ENCODE results near the gene SCART1.
"Not testable (repeated sequence)": the region's sequence is repeated elsewhere in the genome, so short reads cannot be mapped to it uniquely, and the experiment has no call there.

SCART1 gene

DNA sequence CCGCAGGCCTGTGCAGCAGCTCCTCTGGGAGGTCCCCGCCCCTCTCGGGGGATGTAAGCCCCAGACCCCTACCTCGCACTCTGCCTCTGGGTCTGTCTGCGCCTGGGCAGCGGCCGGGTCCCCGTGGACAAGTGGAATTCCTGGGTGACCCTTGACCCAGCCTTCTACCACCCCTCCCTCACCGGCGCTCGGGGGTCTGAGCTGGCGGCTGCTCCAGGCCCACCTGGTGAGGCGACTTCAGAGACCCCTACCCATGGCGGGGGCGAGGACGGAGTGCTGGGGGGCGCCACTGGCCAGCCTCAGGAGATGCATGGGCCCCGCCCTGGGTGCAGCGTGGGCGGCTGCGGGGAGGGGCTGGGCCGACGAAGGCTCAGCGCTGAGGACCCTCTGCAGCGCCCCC is 21.0 kb upstream of the SCART1 start:
- not testable (repeated sequence) for DNase-seq (ENCODE audit: low read depth)

DNA sequence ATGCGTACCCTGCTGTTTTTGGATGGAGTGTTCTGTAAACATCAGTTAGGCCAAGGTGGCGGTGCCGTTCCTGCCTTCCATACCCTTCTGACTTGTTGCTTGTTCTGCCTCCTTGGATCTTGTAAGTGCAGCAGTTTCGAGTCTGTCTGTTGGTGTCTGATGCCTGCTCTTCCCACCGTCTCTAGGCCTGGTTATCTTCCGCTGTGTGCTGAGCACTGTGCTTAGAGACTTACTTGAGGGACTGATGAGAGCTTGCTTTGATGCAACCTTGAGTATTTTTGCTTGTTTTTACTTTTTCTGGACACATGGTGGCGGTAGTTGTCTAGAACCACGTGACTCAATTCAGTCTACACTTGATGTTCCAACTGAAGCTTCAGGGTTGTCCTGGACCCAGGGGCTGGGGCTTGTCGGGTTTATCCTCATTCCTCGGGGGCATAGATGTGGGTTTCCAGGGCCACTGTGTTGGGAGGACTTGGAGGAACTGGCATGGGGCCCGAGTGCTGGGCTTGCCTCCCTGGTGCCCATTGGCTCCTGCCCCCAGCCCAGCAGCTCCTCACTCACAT is 15.0 kb upstream of the SCART1 start:
- no peak for DNase-seq (ENCODE audit: low read depth)

DNA sequence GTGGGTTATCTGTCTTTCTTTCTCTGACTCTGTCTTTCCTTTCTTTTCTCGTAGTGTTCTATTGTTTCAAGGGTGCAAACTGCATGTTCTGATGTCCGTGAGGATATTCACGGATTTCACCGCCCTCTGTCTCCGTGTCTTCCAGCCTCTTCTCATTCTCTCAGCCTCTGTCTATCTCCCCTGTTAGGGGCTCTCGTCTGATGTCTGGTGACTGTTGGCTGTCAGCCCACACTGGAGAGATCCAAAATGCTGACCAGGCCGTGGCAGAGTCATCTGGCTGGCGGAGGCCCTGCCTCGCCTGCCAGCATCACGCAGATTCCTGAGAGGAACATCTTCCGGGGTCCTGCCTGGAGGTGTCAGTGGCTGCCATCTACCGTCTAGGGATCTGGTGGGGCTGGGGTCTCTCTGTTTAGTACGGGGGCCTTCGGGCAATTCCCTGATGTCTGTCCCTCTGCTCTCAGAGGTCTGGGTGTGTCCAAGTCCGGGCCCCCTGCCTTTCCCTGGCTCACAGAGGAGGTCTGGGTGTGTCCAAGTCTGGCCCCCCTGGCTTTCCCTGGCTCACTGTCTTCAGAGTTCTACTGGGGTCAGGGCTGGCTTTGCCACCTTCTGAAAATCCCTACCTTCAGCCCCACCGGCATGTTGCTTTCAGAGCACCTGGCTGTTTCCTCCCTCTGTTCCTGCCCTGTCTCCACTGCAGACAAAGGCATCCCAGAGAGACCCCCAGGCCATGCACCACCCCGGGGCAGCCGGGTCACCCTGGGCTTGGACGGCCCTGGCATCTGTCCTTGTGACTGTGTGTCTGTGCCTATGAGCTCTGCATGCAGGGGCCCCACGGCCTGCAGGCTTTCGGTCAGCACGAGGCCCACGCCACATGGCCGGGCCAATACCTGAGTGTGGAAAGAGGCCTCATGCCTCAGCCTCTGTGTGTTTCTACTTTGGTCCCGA is 14.0 kb upstream of the SCART1 start:
- no peak for DNase-seq (ENCODE audit: low read depth)

DNA sequence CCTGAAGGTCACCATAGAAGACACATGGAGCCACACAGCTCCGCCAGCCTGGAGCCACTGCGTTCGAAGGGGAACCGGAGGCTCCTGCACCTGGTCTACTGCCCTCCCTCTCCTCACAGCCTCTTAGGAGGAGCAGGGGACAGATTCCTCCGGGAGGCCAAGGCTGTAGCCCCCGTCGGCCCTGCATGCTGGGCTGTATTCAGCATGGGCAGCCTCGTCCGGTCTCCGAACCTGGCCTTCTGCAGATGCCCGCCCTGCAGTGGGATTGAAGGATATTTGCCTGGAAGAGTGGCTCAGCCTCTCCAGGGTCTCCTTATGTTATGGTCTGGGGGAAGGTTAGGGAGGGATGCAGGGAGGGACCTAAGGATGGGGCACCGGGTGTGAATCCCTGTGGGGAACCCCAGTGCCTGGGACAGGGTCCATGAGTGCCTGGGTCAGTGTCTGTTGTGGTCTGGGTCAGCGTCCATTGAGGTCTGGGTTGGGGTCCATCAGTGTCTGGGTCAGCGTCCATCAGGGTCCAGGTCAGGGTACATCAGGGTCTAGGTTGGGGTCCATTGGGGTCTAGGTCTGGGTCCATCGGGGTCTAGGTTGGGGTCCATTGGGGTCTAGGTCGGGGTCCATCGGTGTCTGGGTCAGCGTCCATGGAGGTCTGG is 13.0 kb upstream of the SCART1 start:
- no peak for DNase-seq (ENCODE audit: low read depth)

DNA sequence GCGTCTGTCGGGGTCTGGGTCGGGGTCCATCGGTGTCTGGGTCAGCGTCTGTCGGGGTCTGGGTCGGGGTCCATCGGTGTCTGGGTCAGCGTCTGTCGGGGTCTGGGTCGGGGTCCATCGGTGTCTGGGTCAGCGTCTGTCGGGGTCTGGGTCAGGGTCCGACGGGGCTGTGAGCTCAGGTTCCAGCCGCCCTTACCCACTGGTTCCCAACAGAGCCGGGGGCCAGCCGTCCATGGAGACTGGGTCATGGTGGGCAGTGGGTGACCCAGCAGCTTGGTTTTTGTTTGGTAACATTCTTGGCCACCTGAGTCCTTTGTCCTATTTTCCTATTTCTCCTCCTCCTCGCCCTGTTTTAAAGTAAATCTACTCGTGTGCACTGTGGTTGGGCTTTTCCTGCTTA is 12.4 kb upstream of the SCART1 start:
- not testable (repeated sequence) for DNase-seq (ENCODE audit: low read depth)

DNA sequence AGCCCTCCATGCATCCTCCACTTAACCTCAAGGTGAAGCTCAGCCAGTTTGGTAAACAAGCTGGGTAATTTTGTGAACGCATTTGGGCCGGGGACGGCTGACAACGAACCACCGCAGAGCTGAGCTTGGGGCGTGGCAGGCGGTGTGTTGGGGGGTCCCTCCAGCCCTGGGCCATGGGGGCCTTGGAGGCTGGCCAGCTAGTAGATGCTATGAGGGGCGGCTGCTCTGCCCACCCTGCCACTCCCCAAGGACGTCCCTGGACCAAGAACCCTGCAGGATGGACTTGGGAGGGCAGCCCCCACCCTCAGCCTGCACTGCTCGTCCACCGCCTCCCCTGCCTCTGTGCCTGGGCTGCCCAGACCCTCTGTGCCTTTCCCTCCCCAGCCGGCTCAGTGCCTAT is 12.0 kb upstream of the SCART1 start:
- no peak for DNase-seq (ENCODE audit: low read depth)

DNA sequence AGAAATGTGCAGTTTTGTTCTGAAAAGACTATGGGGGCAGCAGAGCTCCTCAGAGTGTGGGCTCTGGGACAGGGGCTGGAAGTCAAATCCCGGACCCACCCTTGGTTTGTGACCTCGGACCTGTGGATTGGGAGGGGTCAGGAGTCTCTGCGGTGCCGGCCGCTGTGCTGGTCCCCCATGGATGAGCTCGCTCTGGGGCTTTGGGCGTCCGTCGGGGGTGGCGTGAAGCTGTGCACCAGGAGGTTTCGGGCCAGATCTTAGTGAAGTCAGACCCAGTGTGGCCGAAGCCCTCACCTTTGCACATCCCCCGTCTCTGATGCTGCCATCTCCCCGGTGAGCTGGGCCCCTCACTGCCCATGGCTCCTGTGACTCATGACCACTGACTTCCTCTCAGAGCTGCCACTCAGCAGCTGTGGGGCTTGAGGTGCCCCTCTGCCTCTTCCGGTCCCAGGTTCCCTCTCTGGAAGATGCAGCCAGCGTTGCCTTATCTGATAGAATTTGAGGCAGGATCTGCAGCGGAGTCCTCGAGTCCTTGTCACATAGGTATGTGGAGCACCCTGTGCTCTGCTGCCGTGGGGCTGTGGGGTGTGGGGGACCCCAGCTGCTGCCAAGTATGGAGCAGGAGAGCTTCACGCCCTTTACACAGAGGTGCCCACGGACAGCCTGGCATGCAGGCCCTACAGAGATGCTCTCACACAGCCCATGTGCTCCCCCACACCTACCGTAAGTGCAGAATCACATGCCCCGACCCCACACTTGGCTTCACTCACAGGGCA is 11.4 kb upstream of the SCART1 start:
- no peak for DNase-seq (ENCODE audit: low read depth)

DNA sequence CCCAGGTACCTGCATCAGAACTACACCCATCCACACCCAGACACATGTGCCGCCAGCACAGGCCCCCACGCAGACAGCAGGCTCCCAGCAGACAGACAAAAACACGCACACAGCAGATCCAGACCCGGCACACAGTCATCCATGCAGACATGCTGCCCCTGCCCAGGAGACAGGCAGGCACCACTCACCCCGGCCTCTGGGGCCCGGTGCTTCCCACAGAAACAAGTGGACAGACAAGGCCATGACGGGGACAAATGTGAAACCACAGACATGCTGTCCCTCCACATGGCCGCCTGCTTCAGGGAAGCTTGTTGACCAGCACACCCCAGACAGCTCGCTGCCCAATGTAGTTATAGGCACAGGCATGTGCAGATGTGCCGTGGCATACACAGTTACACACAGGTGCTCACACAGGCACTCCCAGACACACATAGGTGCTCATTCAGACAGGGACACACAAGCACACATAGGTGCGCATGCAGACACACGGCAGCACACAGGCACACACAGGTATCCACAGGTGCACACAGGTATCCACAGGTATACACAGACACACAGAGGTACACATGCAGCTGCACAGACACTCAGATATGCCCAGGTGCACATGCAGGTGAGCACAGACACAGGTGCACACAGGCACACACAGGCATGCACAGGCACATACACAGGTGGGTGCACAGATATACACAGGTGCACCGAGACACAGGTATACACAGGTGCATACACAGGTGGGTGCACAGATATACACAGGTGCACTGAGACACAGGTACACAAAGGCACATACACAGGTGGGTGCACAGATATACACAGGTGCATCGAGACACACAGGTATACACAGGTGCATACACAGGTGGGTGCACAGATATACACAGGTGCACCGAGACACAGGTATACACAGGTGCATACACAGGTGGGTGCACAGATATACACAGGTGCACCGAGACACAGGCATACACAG is 10.5 kb upstream of the SCART1 start:
- no peak for DNase-seq (ENCODE audit: low read depth)

DNA sequence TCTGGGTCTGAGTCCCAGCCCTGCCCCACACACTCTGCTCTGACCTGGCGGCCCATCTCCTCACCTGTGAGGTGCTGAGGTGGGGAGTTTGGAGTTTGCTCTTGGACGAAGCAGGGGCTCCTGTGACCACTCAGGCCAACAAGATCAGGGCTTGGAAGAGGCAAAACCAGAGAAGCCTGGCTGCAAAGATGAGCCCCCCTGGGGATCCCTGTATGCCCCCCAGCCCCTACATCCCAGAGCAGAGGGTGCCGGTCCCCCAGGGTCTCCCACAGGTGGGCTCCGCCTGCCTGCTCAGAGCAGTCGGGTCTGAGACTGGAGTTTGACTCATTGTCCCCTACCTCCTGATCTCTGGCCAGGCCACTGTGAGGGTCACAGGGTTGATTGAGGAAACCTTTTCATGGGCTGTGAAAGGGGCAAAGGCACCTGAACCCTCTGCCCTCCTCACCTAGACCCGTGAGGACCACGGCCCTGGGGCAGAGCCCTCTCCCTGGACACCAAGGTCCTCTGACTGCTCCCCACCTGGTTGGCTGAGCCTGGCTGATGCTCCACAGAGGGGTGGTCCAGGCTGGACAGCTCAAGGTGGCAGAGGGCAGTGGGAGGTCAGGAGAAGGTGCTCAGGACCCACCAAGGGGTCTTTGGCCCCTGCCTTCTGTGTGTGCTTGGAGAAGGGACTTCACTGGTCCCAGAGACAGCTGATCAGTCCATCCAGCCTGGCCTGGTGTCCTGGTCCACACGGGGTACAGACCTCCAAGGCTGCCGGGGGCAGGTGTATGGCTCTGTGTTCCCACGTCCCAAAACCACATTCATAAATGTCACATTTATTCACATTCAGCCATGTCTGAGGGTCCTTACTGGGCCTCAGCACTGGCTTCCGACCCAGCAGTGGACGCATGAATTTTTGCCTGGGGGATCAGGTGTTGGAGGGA is 9.1 kb upstream of the SCART1 start:
- no peak for DNase-seq (ENCODE audit: low read depth)

DNA sequence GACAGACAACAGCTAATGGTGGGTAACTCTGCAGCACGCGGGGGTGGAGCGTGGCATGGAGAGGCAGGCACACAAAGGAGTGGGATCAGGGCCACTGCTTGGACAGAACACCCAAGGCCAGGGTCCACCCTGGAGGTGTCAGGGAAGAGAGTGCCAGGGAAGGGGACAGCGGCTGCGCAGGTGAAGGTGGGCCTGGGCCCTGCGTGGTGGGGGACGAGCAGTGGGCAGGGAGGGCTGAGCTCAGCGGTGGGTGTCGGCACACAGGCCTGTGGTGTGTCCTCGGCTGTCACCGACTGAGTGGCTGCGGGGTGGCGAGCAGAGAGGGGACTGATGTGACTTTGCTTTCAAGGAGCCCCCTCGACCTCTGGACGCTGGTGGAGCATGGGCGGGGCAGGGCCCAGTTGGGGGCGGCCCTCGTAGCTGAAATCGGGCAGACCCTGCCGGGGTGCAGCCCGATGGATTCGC is 8.4 kb upstream of the SCART1 start:
- no peak for DNase-seq (ENCODE audit: low read depth)

DNA sequence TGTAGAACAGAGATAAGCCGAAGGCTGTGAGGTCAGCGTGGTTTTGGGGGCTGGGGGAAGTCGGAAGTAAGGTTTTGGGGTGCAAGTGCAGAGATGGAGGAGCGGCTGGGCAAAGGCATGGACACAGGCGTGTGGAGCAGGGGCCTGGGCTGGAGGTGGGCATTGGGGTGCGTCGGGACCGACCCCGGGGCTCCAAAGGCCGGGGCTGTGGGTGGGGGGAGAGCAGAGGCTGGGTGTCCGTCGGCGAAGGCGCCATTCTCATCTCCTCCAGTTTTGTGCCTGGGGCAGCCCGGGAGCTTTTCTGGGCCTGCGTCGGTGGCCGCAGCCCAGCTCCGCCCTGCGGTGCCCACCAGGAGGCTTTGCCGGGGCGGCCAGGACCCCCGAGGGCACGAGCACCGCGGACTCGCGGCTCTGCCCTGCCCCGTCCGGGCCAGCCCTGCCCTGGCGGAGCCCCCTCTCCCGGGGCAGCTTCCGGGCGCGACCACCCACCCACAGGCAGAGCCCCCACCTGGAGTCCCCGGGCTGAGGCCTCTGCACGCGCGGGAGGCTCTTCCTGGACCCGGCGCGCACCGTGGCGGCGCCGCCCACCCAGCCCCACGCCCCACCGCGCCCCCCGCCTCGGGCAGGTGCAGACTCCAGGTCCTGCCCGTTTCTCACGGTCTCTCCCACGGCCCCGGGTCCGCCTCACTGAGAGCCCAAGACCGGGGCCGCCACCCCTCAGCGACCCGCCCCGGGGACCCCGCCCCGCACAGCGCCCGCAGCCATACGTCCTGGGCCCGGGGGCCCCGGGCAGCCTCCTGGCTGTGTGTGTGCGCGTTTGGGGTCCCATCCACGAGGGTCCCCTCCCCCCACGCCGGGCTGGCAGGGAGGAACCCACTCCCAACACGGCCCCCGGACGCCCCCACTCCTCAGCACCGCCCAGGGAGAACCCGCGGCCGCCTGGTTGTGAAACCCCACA is 7.7 kb upstream of the SCART1 start:
- no peak for DNase-seq (ENCODE audit: low read depth)

DNA sequence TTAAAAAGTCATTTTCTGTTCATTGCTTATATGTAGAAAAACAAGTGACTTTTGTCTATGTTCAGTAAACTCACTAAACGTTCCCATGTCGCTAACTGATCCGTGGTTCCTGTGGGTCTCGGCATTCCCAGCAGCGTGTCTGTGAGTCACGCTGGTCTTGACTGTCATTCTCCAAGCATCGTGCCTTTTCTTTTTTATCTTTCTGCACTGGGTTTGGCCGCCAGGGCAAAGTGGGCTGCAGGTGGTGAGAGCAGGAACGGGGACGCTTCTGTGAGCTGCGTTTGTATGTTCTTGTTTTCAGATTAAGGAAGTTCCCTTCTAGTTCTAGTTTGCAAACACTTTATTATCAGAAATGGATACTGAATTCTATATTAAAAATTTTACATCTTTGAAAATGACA is 6.8 kb upstream of the SCART1 start:
- DNase-seq (ENCODE audit: low read depth): no peak

DNA sequence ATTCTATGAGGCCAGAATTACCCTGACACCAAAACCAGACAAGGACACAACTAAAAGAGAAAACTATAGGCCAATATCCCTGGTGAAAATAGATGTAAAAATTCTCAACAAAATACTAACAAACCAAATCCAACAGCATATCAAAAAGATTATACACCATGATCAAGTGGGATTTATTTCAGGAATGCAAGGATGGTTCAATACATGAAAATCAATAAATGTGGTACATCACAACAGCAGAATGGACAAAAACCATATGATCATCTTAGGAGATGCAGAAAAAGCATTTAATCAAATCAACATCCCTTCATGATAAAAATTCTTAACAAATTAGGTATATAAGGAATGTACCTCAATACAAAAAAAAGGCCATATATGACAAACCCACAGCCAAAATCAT is 5.6 kb upstream of the SCART1 start:
- no peak for DNase-seq (ENCODE audit: low read depth)

DNA sequence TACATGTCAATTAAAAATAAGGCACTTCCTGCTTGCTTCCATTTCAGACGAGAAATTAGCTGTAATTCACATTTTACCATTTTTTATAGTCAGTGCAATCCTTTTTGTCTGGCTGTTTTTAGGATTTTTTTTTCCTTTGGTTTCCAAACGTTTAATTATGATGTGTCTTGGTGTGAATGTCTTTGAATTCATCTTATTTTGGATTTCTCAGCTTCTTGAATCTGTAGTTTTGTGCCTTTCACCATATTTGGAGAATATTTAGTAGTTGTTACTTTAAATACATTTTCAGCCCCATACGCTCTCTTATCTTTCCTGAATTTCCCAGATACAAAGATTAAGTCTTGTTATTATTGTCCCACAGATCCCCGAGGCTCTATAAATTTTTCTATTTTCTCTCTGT is 2.4 kb upstream of the SCART1 start:
- no peak for DNase-seq (ENCODE audit: low read depth)

DNA sequence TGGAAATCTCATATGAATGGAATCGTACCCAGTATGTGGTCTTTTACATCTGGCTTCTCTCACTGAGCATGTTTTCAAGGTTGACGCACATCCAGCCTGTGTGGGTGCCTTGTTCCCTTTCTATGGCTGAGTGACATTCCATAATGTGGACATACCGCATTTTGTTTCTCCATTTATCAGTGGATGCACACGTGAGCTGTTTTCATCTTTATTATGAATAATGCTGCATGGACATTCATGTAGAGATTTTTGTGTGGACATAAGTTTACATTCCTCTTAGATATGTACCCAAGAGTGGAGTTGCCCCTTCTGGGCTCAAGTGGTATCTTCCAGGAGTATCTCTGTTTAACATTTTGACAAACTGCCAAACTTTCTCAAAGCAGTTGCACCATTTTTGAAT is 1.3 kb upstream of the SCART1 start:
- no peak for DNase-seq (ENCODE audit: low read depth)

DNA sequence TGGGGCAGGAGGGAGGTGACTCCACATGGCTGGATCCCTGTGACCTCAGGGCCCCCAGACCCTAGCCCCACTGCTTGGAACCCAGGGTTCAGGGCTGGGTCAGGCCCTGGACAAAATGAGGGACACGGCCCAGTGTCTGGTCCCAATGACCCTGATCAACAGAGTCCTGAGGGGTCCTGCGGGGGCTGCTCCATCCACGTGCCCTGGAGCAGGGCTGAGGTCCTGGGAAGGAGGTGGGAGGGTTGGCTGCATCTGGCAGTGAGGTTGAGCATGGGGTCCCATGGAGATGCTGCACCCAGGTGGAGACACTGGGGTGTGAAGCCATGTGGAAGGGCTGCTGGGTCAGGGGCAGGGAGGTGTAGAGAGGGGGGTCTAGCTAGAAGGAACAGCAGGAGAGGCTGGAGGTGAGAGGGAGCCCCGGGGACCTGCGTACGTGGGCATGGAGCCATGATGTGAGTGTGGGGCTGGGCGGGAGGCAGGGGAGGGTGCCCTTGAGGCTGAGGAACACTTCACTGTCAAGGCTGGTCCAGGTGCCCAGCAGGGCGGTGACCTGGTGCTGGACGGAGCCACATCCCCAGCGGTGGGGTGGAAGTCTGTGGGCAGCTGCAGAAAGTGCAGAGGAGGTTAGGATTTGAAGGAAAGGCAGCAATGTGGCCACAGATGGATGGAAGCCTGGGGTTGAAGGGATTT is 604 bp downstream of the SCART1 start:
- no peak for DNase-seq (ENCODE audit: low read depth)

DNA sequence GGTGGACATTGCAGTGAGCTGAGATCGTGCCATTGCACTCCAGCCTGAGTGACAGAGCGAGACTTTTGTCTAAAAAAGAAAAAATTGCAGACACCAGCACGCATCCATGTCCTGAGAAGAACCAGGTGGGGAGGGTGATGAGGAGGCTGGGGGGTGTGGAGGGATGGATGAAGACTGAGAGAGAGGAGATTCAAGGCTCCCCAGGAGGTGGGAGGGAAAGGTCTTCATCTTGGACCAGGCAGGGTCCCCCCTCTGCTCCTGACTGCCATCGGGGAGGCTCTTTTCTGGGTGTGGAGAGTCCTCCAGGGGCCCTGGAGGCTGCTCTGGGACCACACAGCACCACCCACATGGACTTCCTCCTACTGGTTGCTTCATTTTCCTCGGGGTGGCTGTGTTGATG is 1.5 kb downstream of the SCART1 start:
- no peak for DNase-seq (ENCODE audit: low read depth)

DNA sequence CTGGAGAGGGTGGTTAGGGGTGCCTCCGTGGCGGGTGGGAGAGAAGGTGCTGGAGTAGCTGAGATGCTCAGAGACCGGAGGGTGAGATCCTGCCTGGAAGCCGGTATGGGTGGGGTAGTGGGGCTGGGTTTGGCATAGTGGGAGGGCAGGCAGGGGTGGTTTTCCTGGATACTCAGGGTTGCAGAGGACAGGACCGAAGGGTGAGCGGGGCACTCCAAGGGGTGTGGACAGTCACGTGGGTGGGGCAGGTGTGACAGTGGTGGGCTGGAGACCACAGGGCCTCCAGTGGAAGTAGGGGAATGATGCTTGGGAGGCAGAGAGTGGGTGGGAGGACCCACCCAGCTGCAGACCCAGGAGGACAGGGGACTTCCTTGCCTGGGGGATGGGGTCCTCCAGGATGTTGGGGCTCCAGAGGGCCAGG is 1.9 kb downstream of the SCART1 start:
- no peak for DNase-seq (ENCODE audit: low read depth)

All from activated gamma-delta T cell treated with anti-CD3 and anti-CD28 coated beads, Interleukin-2, amount 50 U/mL, for 16 hours (primary cell).